Gastrocnemius medialis (tissue), 4 donors: ENCODE measurements around the gene KRT73. TPM values are rescaled to one million over a fixed set of nuclear protein-coding genes. Genes with fewer than 3 reads are reported as not detected.

Source experiments
- ATAC-seq, 2 donors: fragments of 150-250 bp; one replicate each; pipeline ENCODE4 v1.9.1; 2016
- DNase-seq, 2 donors: peaks; one replicate each; pipeline ENCODE4 v3.0.0-alpha.2; 2019
- H3K27ac ChIP-seq, 4 donors: fragments of 200-600 bp; sonication (generic); 1 replicate in 1 of 4; 2 replicates in 3 of 4; pipeline ENCODE4 v1.5.1; 2016 to 2018; ENCODE audit warnings: mild to moderate bottlenecking in 2 of 4, moderate library complexity in 1 of 4
- H3K27me3 ChIP-seq, 3 donors: fragments of 200-600 bp; sonication (generic) in 2 of 3; 1 replicate in 1 of 3; 2 replicates in 2 of 3; pipeline versions ENCODE4 v1.5.1 to v1.6.0; 2016 to 2019; ENCODE audit warnings: mild to moderate bottlenecking in 1 of 3, moderate library complexity in 1 of 3
- H3K36me3 ChIP-seq, 2 donors: fragments of 200-600 bp; sonication (generic) in 1 of 2; one replicate each; pipeline ENCODE4 v1.5.1; 2017 to 2018
- H3K4me1 ChIP-seq, 2 donors: fragments of 200-600 bp; sonication (generic) in 1 of 2; one replicate each; pipeline ENCODE4 v1.5.1; 2016 to 2017; ENCODE audit warnings: mild to moderate bottlenecking in 2 of 2
- H3K4me3 ChIP-seq, 4 donors: fragments of 200-600 bp; sonication (generic) in 3 of 4; 1 replicate in 1 of 4; 2 replicates in 3 of 4; pipeline ENCODE4 v1.5.1; 2016 to 2019; ENCODE audit warnings: mild to moderate bottlenecking in 2 of 4
- H3K9me3 ChIP-seq, 3 donors: fragments of 200-600 bp; sonication (generic) in 2 of 3; 1 replicate in 1 of 3; 2 replicates in 2 of 3; pipeline ENCODE4 v1.5.1; 2016 to 2019
- POLR2A ChIP-seq, 2 donors: fragments of 450-650 bp; IDR thresholded peaks; one replicate each; pipeline ENCODE4 v1.6.1; 2017; ENCODE audit warnings: antibody characterized with exemption in 2 of 2, mild to moderate bottlenecking in 2 of 2, moderate library complexity in 2 of 2
- in situ Hi-C, 4 donors: fragments of 200-750 bp; cut with MboI; loops; one replicate each; pipeline versions ENCODE4 v1.15.0 to v1.8.0; 2017; ENCODE audit warnings: low sequenced_read_pairs in 4 of 4
- intact Hi-C: fragments of 100-400 bp; cut with DNase I; formaldehyde crosslinking; loops from one replicate; pipeline ENCODE4 v1.15.1; 2023; ENCODE audit warnings: low total_unique reads
- total RNA-seq, 4 donors: library from RNA; depleted of rRNA; stranded (reverse); fragments of >200 nt; gene quantifications; one replicate each; pipeline versions ENCODE4 v1.1.0 to v1.2.3, GENCODE V29; 2016
- TF ChIP-seq, protein P1 (sequence below), 5 experiments: fragments of 450-650 bp in 3 of 5; fragments of 200-600 bp in 2 of 5; sonication (generic) in 2 of 5; IDR thresholded peaks in 4 of 5; conservative IDR thresholded peaks in 1 of 5; 1 replicate in 4 of 5; 2 replicates in 1 of 5; pipeline ENCODE4 v1.5.1; 2016 to 2019; ENCODE audit warnings: antibody characterized with exemption in 5 of 5, mild to moderate bottlenecking in 3 of 5, moderate library complexity in 3 of 5

Gene KRT73
- total RNA-seq, 4 donors from 2014 or later = not detected

DNA sequence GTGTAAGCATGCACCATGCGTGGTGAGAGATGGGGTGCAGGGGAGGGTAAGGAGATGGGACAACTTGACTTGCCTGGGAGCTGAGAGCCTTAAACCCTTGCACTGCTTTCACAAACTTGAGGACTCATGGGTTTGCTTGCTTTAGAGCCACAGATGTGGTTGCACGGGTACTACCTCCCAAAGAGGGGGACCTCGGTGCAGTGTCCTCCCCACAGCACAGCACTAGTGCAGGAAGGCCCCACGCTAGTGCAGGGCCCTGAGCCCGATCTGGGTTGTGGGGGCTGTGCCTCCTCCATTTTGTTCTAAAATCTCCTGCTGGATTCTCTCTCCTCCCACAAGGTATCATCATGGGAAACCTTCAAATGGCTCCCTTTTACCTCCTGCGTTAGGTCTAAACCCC is 28.3 kb downstream of the KRT73 start:
- Histone ChIP-seq H3K36me3 (no peaks in the 10 kb centered on the region), H3K27me3 (no peaks in the 10 kb centered on the region), H3K4me3 (no peak overlapping the region), H3K27ac (no peak overlapping the region), H3K9me3 (no peaks in the 10 kb centered on the region), H3K4me1 (no peaks in the 10 kb centered on the region)
- ATAC-seq (no peak), DNase-seq (no peak)
- in situ Hi-C loops (loop anchor here in 2 of 4 donors (5.0 to 25.0 kb wide), 3 partner anchors 292 to 397 kb away; no protein-coding TSS in a partner anchor), intact Hi-C loops (no loop called here)
- no peak for TF ChIP-seq POLR2A (IDR thresholded peaks at IDR 0.05)
- TF ChIP-seq, protein P1, sequence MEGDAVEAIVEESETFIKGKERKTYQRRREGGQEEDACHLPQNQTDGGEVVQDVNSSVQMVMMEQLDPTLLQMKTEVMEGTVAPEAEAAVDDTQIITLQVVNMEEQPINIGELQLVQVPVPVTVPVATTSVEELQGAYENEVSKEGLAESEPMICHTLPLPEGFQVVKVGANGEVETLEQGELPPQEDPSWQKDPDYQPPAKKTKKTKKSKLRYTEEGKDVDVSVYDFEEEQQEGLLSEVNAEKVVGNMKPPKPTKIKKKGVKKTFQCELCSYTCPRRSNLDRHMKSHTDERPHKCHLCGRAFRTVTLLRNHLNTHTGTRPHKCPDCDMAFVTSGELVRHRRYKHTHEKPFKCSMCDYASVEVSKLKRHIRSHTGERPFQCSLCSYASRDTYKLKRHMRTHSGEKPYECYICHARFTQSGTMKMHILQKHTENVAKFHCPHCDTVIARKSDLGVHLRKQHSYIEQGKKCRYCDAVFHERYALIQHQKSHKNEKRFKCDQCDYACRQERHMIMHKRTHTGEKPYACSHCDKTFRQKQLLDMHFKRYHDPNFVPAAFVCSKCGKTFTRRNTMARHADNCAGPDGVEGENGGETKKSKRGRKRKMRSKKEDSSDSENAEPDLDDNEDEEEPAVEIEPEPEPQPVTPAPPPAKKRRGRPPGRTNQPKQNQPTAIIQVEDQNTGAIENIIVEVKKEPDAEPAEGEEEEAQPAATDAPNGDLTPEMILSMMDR (IDR thresholded peaks at IDR 0.05 in 4 of 5, conservative IDR thresholded peaks at IDR 0.05 in 1 of 5) = no peak

- H3K27me3 ChIP-seq = no peaks in the 10 kb centered on the region
- H3K4me3 ChIP-seq = no peak overlapping the region
- H3K27ac ChIP-seq = no peak overlapping the region
- H3K4me1 ChIP-seq = no peaks in the 10 kb centered on the region
- no peaks in the 10 kb centered on the region for H3K36me3 ChIP-seq
- in situ Hi-C loops (loop anchor here in 1 of 4 donors (25.0 kb wide), 2 partner anchors 300 to 400 kb away; no protein-coding TSS in a partner anchor), intact Hi-C loops (no loop called here)
- no peak for DNase-seq
- TF ChIP-seq, protein P1 (IDR thresholded peaks at IDR 0.05 in 4 of 5, conservative IDR thresholded peaks at IDR 0.05 in 1 of 5) = no peak
- TF ChIP-seq POLR2A (IDR thresholded peaks at IDR 0.05) = no peak
- ATAC-seq = no peak
- H3K9me3 ChIP-seq = no peaks in the 10 kb centered on the region
Observed at GRCh38 chr12:52587563-52587962, 30.8 kb downstream of the KRT73 start.

DNA sequence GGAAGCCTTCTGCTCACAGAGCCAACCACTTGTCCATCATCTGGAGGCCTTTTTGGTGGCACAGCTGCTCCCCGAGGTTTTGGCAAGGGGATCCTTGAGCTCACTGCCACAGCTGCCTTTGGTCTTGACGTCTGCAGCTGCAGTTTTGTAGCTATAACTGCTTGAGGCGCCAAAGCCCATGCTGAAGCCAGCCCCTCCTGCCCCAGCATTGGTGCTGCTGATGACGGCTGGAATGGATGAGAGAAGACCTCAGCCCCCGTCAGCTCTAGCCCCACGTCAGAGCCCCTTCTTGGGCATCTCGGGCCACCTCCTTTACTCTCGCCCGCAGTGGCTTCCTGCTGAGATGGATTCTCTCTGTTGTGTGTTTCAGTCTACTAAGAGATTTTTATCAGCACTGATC is 32.4 kb downstream of the KRT73 start:
- ATAC-seq (no peak), DNase-seq (no peak)
- intact Hi-C loops = no loop called here
- no peaks in the 10 kb centered on the region for H3K36me3 ChIP-seq
- H3K4me3 ChIP-seq = no peak overlapping the region
- no peak for TF ChIP-seq POLR2A (IDR thresholded peaks at IDR 0.05)
- TF ChIP-seq, protein P1 (IDR thresholded peaks at IDR 0.05 in 4 of 5, conservative IDR thresholded peaks at IDR 0.05 in 1 of 5) = no peak
- no peaks in the 10 kb centered on the region for H3K4me1 ChIP-seq
- no peaks in the 10 kb centered on the region for H3K27me3 ChIP-seq
- H3K27ac ChIP-seq = no peak overlapping the region
- in situ Hi-C loops = loop anchor here in 1 of 4 donors (25.0 kb wide), 2 partner anchors 301 to 401 kb away; no protein-coding TSS in a partner anchor
- no peaks in the 10 kb centered on the region for H3K9me3 ChIP-seq

GRCh38 chr12:52585066-52585465 is 33.3 kb downstream of the KRT73 start:
- no peak for ATAC-seq
- in situ Hi-C loops (loop anchor here in 1 of 4 donors (25.0 kb wide), 2 partner anchors 302 to 402 kb away; no protein-coding TSS in a partner anchor), intact Hi-C loops (no loop called here)
- DNase-seq = no peak
- Histone ChIP-seq H3K36me3 (no peaks in the 10 kb centered on the region), H3K4me3 (no peak overlapping the region), H3K9me3 (no peaks in the 10 kb centered on the region), H3K4me1 (no peaks in the 10 kb centered on the region), H3K27me3 (no peaks in the 10 kb centered on the region), H3K27ac (no peak overlapping the region)
- TF ChIP-seq, protein P1 (IDR thresholded peaks at IDR 0.05 in 4 of 5, conservative IDR thresholded peaks at IDR 0.05 in 1 of 5) = no peak
- no peak for TF ChIP-seq POLR2A (IDR thresholded peaks at IDR 0.05)
